H1 (cell line): ENCODE data around the gene KRTAP12-3. TPM values are rescaled to one million over a fixed set of nuclear protein-coding genes. Genes with fewer than 3 reads are reported as not detected.

ENCODE experiments used
- CTCF ChIA-PET: fragments of 300-600 bp; sonication (Branson Sonifier 250); formaldehyde crosslinking; loops from one replicate; lab custom pipeline; 2021; ENCODE audit not compliant: partially characterized antibody; lab: Charles Lee
- POLR2A ChIA-PET: fragments of 300-600 bp; sonication (Branson Sonifier 250); formaldehyde crosslinking; loops from one replicate; lab custom pipeline; 2021; ENCODE audit warnings: inconsistent platforms; ENCODE audit not compliant: partially characterized antibody; lab: Charles Lee
- DNase-seq, 2 experiments: peaks; one replicate each; pipeline versions ENCODE4 v3.0.0 to v3.0.0-alpha.2; 2010 to 2022; ENCODE audit warnings: low spot score in 2 of 2, low read depth in 1 of 2, mixed read lengths in 1 of 2
- FAIRE-seq: peaks from 2 replicates; lab custom pipeline; 2011; peaks lifted over from hg19 to GRCh38; lab: Jason Lieb, UNC
- H2AFZ ChIP-seq: 2 replicates; pipeline ENCODE4 v1.8.1; 2012; ENCODE audit warnings: low read length, inconsistent platforms
- H2AK5ac ChIP-seq: 2 replicates; pipeline ENCODE4 v1.6.1; 2013; ENCODE audit warnings: low read depth, low read length
- H2BK120ac ChIP-seq: replicated peaks from 2 replicates; pipeline ENCODE3; 2013; ENCODE audit warnings: low read depth, low read length, inconsistent platforms
- H2BK12ac ChIP-seq: 2 replicates; pipeline ENCODE4 v1.6.1; 2013; ENCODE audit warnings: low read depth, low read length
- H2BK15ac ChIP-seq: 2 replicates; pipeline ENCODE4 v1.6.1; 2013; ENCODE audit warnings: low read length
- H2BK20ac ChIP-seq: 2 replicates; pipeline ENCODE4 v1.6.1; 2013; ENCODE audit warnings: low read length
- H2BK5ac ChIP-seq: 2 replicates; pipeline ENCODE4 v1.6.1; 2013; ENCODE audit warnings: low read depth, low read length
- H3K14ac ChIP-seq: 2 replicates; pipeline ENCODE4 v1.6.1; 2013; ENCODE audit warnings: inconsistent platforms; ENCODE audit not compliant: insufficient read length
- H3K18ac ChIP-seq: 2 replicates; pipeline ENCODE4 v1.6.1; 2013; ENCODE audit warnings: low read length; ENCODE audit errors: extremely low read depth
- H3K23ac ChIP-seq: 2 replicates; pipeline ENCODE4 v1.6.1; 2013; ENCODE audit warnings: inconsistent platforms; ENCODE audit not compliant: insufficient read length
- H3K23me2 ChIP-seq: 2 replicates; pipeline ENCODE4 v1.6.1; 2013; ENCODE audit warnings: low read depth, low read length
- H3K27ac ChIP-seq: 2 replicates; pipeline ENCODE4 v1.6.1; 2011; ENCODE audit warnings: low read depth, low read length, inconsistent platforms
- H3K27me3 ChIP-seq, 4 experiments: replicated peaks in 1 of 4; 1 replicate in 1 of 4; 2 replicates in 3 of 4; pipeline versions ENCODE4 v1.6.1 to v1.8.1; 2011 to 2013; ENCODE audit warnings: low read length in 3 of 4, mild to moderate bottlenecking in 3 of 4, inconsistent platforms in 2 of 4, mixed read lengths in 2 of 4, moderate library complexity in 1 of 4; ENCODE audit not compliant: control insufficient read depth in 3 of 4, insufficient read depth in 3 of 4; ENCODE audit errors: extremely low read depth in 1 of 4
- H3K36me3 ChIP-seq, 4 experiments: 2 replicates each; pipeline versions ENCODE4 v1.6.1 to v1.8.1; 2011 to 2013; ENCODE audit warnings: mild to moderate bottlenecking in 4 of 4, low read length in 3 of 4, moderate library complexity in 2 of 4, control low read depth in 1 of 4, inconsistent platforms in 1 of 4; ENCODE audit not compliant: insufficient read depth in 4 of 4, control insufficient read depth in 2 of 4
- H3K4ac ChIP-seq: replicated peaks from 2 replicates; pipeline ENCODE3; 2013; ENCODE audit warnings: low read length, low read depth, mixed read lengths, inconsistent platforms; ENCODE audit not compliant: insufficient read length
- H3K4me1 ChIP-seq, 4 experiments: replicated peaks in 1 of 4; 1 replicate in 1 of 4; 2 replicates in 3 of 4; pipeline versions ENCODE4 v1.6.1 to v1.8.1; 2011 to 2013; ENCODE audit warnings: low read length in 3 of 4, inconsistent platforms in 2 of 4, mixed read lengths in 1 of 4; ENCODE audit not compliant: insufficient read depth in 4 of 4, control insufficient read depth in 3 of 4
- H3K4me2 ChIP-seq, 2 experiments: 2 replicates each; pipeline versions ENCODE4 v1.6.1 to v1.8.1; 2011 to 2013; ENCODE audit warnings: low read depth in 2 of 2, low read length in 2 of 2, control low read depth in 1 of 2, inconsistent platforms in 1 of 2, mild to moderate bottlenecking in 1 of 2; ENCODE audit not compliant: insufficient read depth in 1 of 2
- H3K4me3 ChIP-seq, 4 experiments: fragments of 200-600, 300-600 bp in 1 of 4; sonication (generic), shearing (Covaris generic), sonication (Bioruptor Twin) in 1 of 4; 2 replicates each; pipeline versions ENCODE4 v1.5.1 to v1.8.1; 2011 to 2016; ENCODE audit warnings: low read length in 4 of 4, low read depth in 3 of 4, control low read depth in 2 of 4, inconsistent platforms in 2 of 4, mild to moderate bottlenecking in 2 of 4, mixed read lengths in 1 of 4, moderate library complexity in 1 of 4; ENCODE audit not compliant: insufficient read depth in 2 of 4; ENCODE audit errors: extremely low read depth in 1 of 4
- H3K56ac ChIP-seq: replicated peaks from 2 replicates; pipeline ENCODE3; 2013; ENCODE audit warnings: low read depth, mild to moderate bottlenecking, mixed read lengths, low read length, inconsistent platforms; ENCODE audit not compliant: insufficient read length
- H3K79me1 ChIP-seq: 2 replicates; pipeline ENCODE4 v1.6.1; 2013; ENCODE audit warnings: low read depth, low read length, control low read depth
- H3K79me2 ChIP-seq, 2 experiments: 2 replicates each; pipeline versions ENCODE4 v1.6.1 to v1.8.1; 2012 to 2013; ENCODE audit warnings: low read length in 2 of 2, mild to moderate bottlenecking in 2 of 2, inconsistent platforms in 1 of 2; ENCODE audit not compliant: insufficient read depth in 2 of 2, control insufficient read depth in 1 of 2
- H3K9ac ChIP-seq, 4 experiments: replicated peaks in 1 of 4; 1 replicate in 1 of 4; 2 replicates in 3 of 4; pipeline versions ENCODE4 v1.6.1 to v1.8.1; 2011 to 2013; ENCODE audit warnings: low read depth in 3 of 4, low read length in 3 of 4, control low read depth in 2 of 4, mild to moderate bottlenecking in 2 of 4, moderate library complexity in 2 of 4, inconsistent platforms in 1 of 4; ENCODE audit errors: extremely low read depth in 1 of 4
- H3K9me3 ChIP-seq, 2 experiments: 2 replicates each; pipeline versions ENCODE4 v1.6.1 to v1.8.1; 2012 to 2013; ENCODE audit warnings: mild to moderate bottlenecking in 2 of 2, moderate library complexity in 2 of 2, control low read depth in 1 of 2, inconsistent platforms in 1 of 2, low read depth in 1 of 2, low read length in 1 of 2, mixed read lengths in 1 of 2; ENCODE audit not compliant: insufficient read depth in 2 of 2
- H4K20me1 ChIP-seq, 2 experiments: replicated peaks in 1 of 2; 2 replicates each; pipeline versions ENCODE3 to v1.8.1; 2011 to 2013; ENCODE audit warnings: inconsistent platforms in 2 of 2, low read length in 2 of 2, mild to moderate bottlenecking in 1 of 2; ENCODE audit not compliant: insufficient read depth in 2 of 2, control insufficient read depth in 1 of 2
- H4K5ac ChIP-seq: 2 replicates; pipeline ENCODE4 v1.6.1; 2013; ENCODE audit warnings: low read length, low read depth, mixed read lengths, inconsistent platforms; ENCODE audit not compliant: insufficient read length
- H4K8ac ChIP-seq: 2 replicates; pipeline ENCODE4 v1.8.0; 2013; ENCODE audit warnings: mild to moderate bottlenecking, moderate library complexity, low read length, inconsistent platforms; ENCODE audit not compliant: insufficient read depth; ENCODE audit errors: extremely low read depth
- H4K91ac ChIP-seq: replicated peaks from 2 replicates; pipeline ENCODE3; 2013; ENCODE audit warnings: low read length, mixed read lengths, inconsistent platforms; ENCODE audit not compliant: insufficient read length
- BRCA1 ChIP-seq: IDR thresholded peaks from 2 replicates; pipeline ENCODE4 v1.6.1; 2012; ENCODE audit warnings: low read depth, low read length, improper control_type of control experiment
- CEBPB ChIP-seq: IDR thresholded peaks from 2 replicates; pipeline ENCODE4 v1.6.1; 2012; ENCODE audit warnings: low read depth, low read length
- HDAC6 ChIP-seq: IDR thresholded peaks from one replicate; pipeline ENCODE4 v1.7.1; 2012; ENCODE audit warnings: low read depth, mild to moderate bottlenecking, inconsistent platforms, low read length, moderate library complexity
- JUN ChIP-seq: IDR thresholded peaks from 2 replicates; pipeline ENCODE4 v1.6.1; 2011; ENCODE audit warnings: low read depth, mild to moderate bottlenecking, improper control_type of control experiment, low read length
- TAF7 ChIP-seq: optimal IDR thresholded peaks from 2 replicates; pipeline ENCODE3; 2011; ENCODE audit warnings: low read depth, mild to moderate bottlenecking, inconsistent platforms, low read length, moderate library complexity, borderline replicate concordance
- WGBS, 2 experiments: shearing (Covaris generic) in 1 of 2; methylation state at CpG; one replicate each; pipeline versions ENCODE4 v1.1.6 to v1.1.7; 2013 to 2015; ENCODE audit warnings: low lambda C conversion rate in 2 of 2, mixed read lengths in 2 of 2, inconsistent platforms in 1 of 2, low coverage in 1 of 2, missing lambda C conversion rate in 1 of 2; ENCODE audit not compliant: insufficient replicate concordance in 2 of 2, insufficient coverage in 1 of 2, insufficient read length in 1 of 2; ENCODE audit errors: extremely low coverage in 1 of 2, missing lambda C conversion rate in 1 of 2; 5-methylcytosine and 5-hydroxymethylcytosine counted together
- polyA plus RNA-seq, 7 experiments: library from polyadenylated mRNA; depleted of rRNA in 3 of 7; stranded (reverse) in 5 of 7; unstranded in 2 of 7; fragments of >200 nt in 5 of 7; fragments of 200-250 nt in 2 of 7; gene quantifications; 1 replicate in 5 of 7; 2 replicates in 1 of 7; 4 replicates in 1 of 7; pipeline versions ENCODE4 v1.2.1 to v1.2.3, GENCODE V29; 2011 to 2013; ENCODE audit warnings: missing spikeins in 2 of 7, mixed read lengths in 2 of 7
- total RNA-seq: library from RNA; stranded (reverse); fragmentation: NEBNext Ultra II Directional; extraction: Animal tissue kit (Norgen Biotek cat#: 25700); gene quantifications from 2 replicates; pipeline ENCODE4 v1.2.1, GENCODE V29; 2021

KRTAP12-3 gene
- total and polyA plus RNA-seq, 2 of the 8 experiments (the other 6 are each of a cell fraction or from before 2014, with no cell fraction given) = not detected

GRCh38 chr21:44658541-44658910, 794 bp downstream of the KRTAP12-3 start:
- 89% methylated on average over 5 of the region's 5 CpGs; no CpG with 5 or more reads in 1 of the 2 experiments for WGBS, 2 experiments
- H3K36me3 ChIP-seq = no peaks in the 10 kb centered on the region
- H3K18ac ChIP-seq = no peak overlapping the region
- H2BK5ac ChIP-seq = peak overlapping the region; percentile 82; the same call in 1 of the 2 replicates
- ChIA-PET CTCF (no interaction called here), POLR2A (no interaction called here)
- H3K79me2 ChIP-seq = no peaks in the 10 kb centered on the region
- H4K5ac ChIP-seq = no peak overlapping the region
- H3K9ac ChIP-seq = no peak overlapping the region
- peaks cover 0 to 9% (median 3%) of the 10 kb centered on the region in 4 experiments; a peak in 5 of 7 replicates for H3K4me1 ChIP-seq
- no peak overlapping the region for H2AK5ac ChIP-seq
- no peak overlapping the region for H3K4me3 ChIP-seq
- no peaks in the 10 kb centered on the region for H3K79me1 ChIP-seq
- H2BK12ac ChIP-seq = peak overlapping the region; percentile 92
- H3K27ac ChIP-seq = no peak overlapping the region
- H2BK20ac ChIP-seq = no peak overlapping the region
- H3K14ac ChIP-seq = no peak overlapping the region
- FAIRE-seq (no peak), DNase-seq (no peak)
- no peaks in the 10 kb centered on the region for H3K23me2 ChIP-seq
- no peak overlapping the region for H2BK120ac ChIP-seq
- no peak overlapping the region for H3K23ac ChIP-seq
- TF ChIP-seq TAF7 (no peak), JUN (no peak), HDAC6 (no peak), BRCA1 (no peak), CEBPB (no peak)
- no peak overlapping the region for H2BK15ac ChIP-seq
- peaks cover 0 to 4% of the 10 kb centered on the region in 2 experiments; a peak in 2 of 4 replicates for H3K9me3 ChIP-seq
- no peak overlapping the region for H4K91ac ChIP-seq
- H3K4ac ChIP-seq = no peak overlapping the region
- H3K4me2 ChIP-seq = no peak overlapping the region
- no peaks in the 10 kb centered on the region for H4K20me1 ChIP-seq
- no peak overlapping the region for H4K8ac ChIP-seq
- H2AFZ ChIP-seq = no peak overlapping the region
- H3K27me3 ChIP-seq = no peaks in the 10 kb centered on the region
- no peak overlapping the region for H3K56ac ChIP-seq
